Thyroid gland (tissue), 4 donors: Measurements from ENCODE around the gene MAPKAPK2.

Source experiments
- CTCF ChIP-seq, 6 experiments: fragments of 200-600 bp in 3 of 6; fragments of 450-650 bp in 3 of 6; sonication (generic) in 3 of 6; IDR thresholded peaks; one replicate each; pipeline ENCODE4 v1.5.1; 2016 to 2019; ENCODE audit warnings: antibody characterized with exemption in 6 of 6, mild to moderate bottlenecking in 2 of 6, inconsistent platforms in 1 of 6, moderate library complexity in 1 of 6
- POLR2A ChIP-seq, 2 donors: fragments of 450-650 bp; IDR thresholded peaks; one replicate each; pipeline ENCODE4 v1.6.1; 2017; ENCODE audit warnings: antibody characterized with exemption in 2 of 2, mild to moderate bottlenecking in 2 of 2, moderate library complexity in 1 of 2

GRCh38 chr1:206663362-206663761, 21.3 kb upstream of the MAPKAPK2 start:
- TF ChIP-seq CTCF (IDR thresholded peaks at IDR 0.05), result no peak
- no peak for TF ChIP-seq POLR2A (IDR thresholded peaks at IDR 0.05)
